Type B pancreatic cell (in vitro differentiated cells): ENCODE data around the gene ATP8B1. TPM values are rescaled to one million over a fixed set of nuclear protein-coding genes. Genes with fewer than 3 reads are reported as not detected.
"Not testable (repeated sequence)": the region's sequence is repeated elsewhere in the genome, so short reads cannot be mapped to it uniquely, and the experiment has no call there.

Experiments
- DNase-seq: peaks from one replicate; pipeline ENCODE4 v3.0.0; 2021; ENCODE audit warnings: mixed read lengths; ENCODE audit not compliant: unreplicated experiment; ENCODE audit errors: extremely low spot score
- H3K27ac Mint-ChIP-seq: 2 replicates; pipeline ENCODE4 v1.8.0; 2021; ENCODE audit warnings: mild to moderate bottlenecking, mixed read lengths
- H3K27me3 Mint-ChIP-seq: 2 replicates; pipeline ENCODE4 v1.8.0; 2021; ENCODE audit warnings: mixed read lengths
- H3K36me3 Mint-ChIP-seq: 2 replicates; pipeline ENCODE4 v1.8.0; 2021; ENCODE audit warnings: mixed read lengths
- H3K4me1 Mint-ChIP-seq: one replicate; pipeline ENCODE4 v1.8.0; 2021; ENCODE audit warnings: mixed read lengths; ENCODE audit not compliant: unreplicated experiment
- H3K4me3 Mint-ChIP-seq: 2 replicates; pipeline ENCODE4 v1.8.0; 2021; ENCODE audit warnings: mild to moderate bottlenecking, mixed read lengths
- H3K9me3 Mint-ChIP-seq: 2 replicates; pipeline ENCODE4 v1.8.0; 2021; ENCODE audit warnings: mixed read lengths
- CTCF ChIP-seq: fragments of 200-600 bp; sonication (generic); conservative IDR thresholded peaks from 2 replicates; pipeline ENCODE4 v1.5.0; 2021; ENCODE audit warnings: antibody characterized with exemption, mild to moderate bottlenecking
- total RNA-seq: library from RNA; stranded (reverse); gene quantifications from 2 replicates; pipeline ENCODE4 v1.2.1, GENCODE V29; 2021; ENCODE audit warnings: low replicate concordance

ATP8B1 gene
- total RNA-seq, 1 donor from 2014 or later = 21.7 TPM

- H3K27ac Mint-ChIP-seq = no peak overlapping the region
- no peak for DNase-seq
- TF ChIP-seq CTCF = no peak
- peaks cover under 1% of the 10 kb centered on the region for H3K9me3 Mint-ChIP-seq
- no peak overlapping the region for H3K4me3 Mint-ChIP-seq
- no peaks in the 10 kb centered on the region for H3K36me3 Mint-ChIP-seq
- H3K27me3 Mint-ChIP-seq = no peaks in the 10 kb centered on the region
- no peaks in the 10 kb centered on the region for H3K4me1 Mint-ChIP-seq
These were observed 24.5 kb upstream of the ATP8B1 start for GRCh38 chr18:57827646-57828045.

DNA sequence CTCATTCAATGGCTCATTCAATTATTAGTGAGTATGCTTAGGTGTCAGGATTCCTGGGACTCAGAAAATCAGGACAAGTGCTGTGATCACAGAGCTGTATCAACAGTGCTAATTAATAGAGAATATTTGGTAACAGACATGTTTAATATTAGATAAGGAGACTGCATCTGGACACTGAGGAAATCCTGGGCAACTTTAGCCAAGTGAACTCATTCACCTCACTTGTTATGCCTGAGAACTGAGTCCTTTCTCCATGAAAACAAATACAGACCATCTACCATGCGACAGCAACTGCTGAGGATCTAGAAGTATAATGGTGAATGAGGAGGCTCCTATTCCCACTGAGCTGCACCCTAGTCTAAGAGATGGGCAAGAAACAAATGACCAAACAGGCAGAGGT lies 23.1 kb upstream of the ATP8B1 start:
- no peak for TF ChIP-seq CTCF
- no peaks in the 10 kb centered on the region for H3K9me3 Mint-ChIP-seq
- H3K27me3 Mint-ChIP-seq = no peaks in the 10 kb centered on the region
- H3K27ac Mint-ChIP-seq = no peak overlapping the region
- no peaks in the 10 kb centered on the region for H3K4me1 Mint-ChIP-seq
- H3K4me3 Mint-ChIP-seq = no peak overlapping the region
- H3K36me3 Mint-ChIP-seq = no peaks in the 10 kb centered on the region
- DNase-seq = no peak

DNA sequence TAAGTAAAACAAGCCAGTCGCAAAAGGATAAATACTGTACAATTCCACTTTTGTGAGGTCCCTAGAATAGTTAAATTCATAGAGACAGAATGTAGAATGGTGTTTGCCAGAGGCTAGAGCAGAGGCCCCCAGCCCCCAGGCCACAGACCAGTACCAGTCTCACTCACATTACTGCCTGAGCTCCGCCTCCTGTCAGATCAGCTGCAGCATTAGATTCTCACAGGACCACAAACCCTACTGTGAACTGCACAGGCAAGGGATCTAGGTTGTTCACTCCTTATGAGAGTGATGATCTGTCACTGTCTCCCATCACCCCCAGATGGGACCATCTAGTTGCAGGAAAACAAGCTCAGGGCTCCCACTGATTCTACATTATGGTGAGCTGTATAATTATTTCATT lies 17.5 kb upstream of the ATP8B1 start:
- not testable (repeated sequence) for DNase-seq, H3K9me3 Mint-ChIP-seq, H3K27me3 Mint-ChIP-seq, H3K4me3 Mint-ChIP-seq, H3K27ac Mint-ChIP-seq, H3K36me3 Mint-ChIP-seq
- peaks cover 11% of the 10 kb centered on the region for H3K4me1 Mint-ChIP-seq

GRCh38 chr18:57819671-57820460 lies 16.8 kb upstream of the ATP8B1 start:
- no peak for TF ChIP-seq CTCF
- no peaks in the 10 kb centered on the region for H3K36me3 Mint-ChIP-seq
- no peak overlapping the region for H3K4me3 Mint-ChIP-seq
- H3K27me3 Mint-ChIP-seq = no peaks in the 10 kb centered on the region
- DNase-seq = no peak
- no peaks in the 10 kb centered on the region for H3K9me3 Mint-ChIP-seq
- H3K4me1 Mint-ChIP-seq = peaks cover 11% of the 10 kb centered on the region
- peak overlapping the region; percentile 82 for H3K27ac Mint-ChIP-seq

DNA sequence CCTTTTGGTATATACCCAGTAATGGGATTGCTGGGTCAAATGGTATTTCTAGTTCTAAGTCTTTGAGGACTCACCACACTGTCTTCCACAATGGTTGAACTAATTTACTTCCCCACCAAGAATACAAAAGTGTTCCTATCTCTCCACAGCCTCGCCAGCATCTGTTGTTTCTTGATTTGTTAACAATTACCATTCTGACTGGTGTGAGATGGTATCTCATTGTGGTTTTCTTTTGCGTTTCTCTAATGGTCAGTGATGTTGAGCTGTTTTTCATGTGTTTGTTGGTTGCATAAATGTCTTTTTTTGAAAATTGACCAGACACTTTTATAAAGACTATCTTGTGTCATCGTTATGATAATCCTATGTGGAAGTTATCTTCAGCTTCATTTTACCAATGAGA lies 16.0 kb upstream of the ATP8B1 start:
- H3K27ac Mint-ChIP-seq = no peak overlapping the region

More for the DNA sequence above, 16.0 kb upstream of the ATP8B1 start:
- TF ChIP-seq CTCF = no peak
- no peak for DNase-seq
- Mint-ChIP-seq H3K36me3 (no peaks in the 10 kb centered on the region), H3K9me3 (no peaks in the 10 kb centered on the region), H3K27me3 (no peaks in the 10 kb centered on the region), H3K4me1 (peaks cover 11% of the 10 kb centered on the region), H3K4me3 (no peak overlapping the region)
